Vagina (tissue), 2 donors: ENCODE measurements around the gene PLEKHD1. TPM values are rescaled to one million over a fixed set of nuclear protein-coding genes. Genes with fewer than 3 reads are reported as not detected.
"Not testable (repeated sequence)": the region's sequence is repeated elsewhere in the genome, so short reads cannot be mapped to it uniquely, and the experiment has no call there.

Source experiments
- DNase-seq, 2 donors: peaks; one replicate each; pipeline ENCODE4 v3.0.0-alpha.2; 2017; ENCODE audit errors: extremely low spot score in 2 of 2
- H3K27ac ChIP-seq: fragments of 200-600 bp; sonication (generic); one replicate; pipeline ENCODE4 v1.5.1; 2019
- H3K27me3 ChIP-seq: fragments of 200-600 bp; sonication (generic); one replicate; pipeline ENCODE4 v1.5.1; 2019
- H3K36me3 ChIP-seq, 2 donors: fragments of 200-600 bp; sonication (generic); one replicate each; pipeline ENCODE4 v1.5.1; 2017 to 2019
- H3K4me1 ChIP-seq: fragments of 200-600 bp; sonication (generic); one replicate; pipeline ENCODE4 v1.5.1; 2019
- H3K4me3 ChIP-seq, 2 donors: fragments of 200-600 bp; sonication (generic); 1 replicate in 1 of 2; 2 replicates in 1 of 2; pipeline ENCODE4 v1.5.1; 2016 to 2019
- H3K9me3 ChIP-seq: fragments of 200-600 bp; sonication (generic); one replicate; pipeline ENCODE4 v1.5.1; 2019
- POLR2A ChIP-seq, 2 donors: fragments of 450-650 bp; IDR thresholded peaks; one replicate each; pipeline ENCODE4 v1.6.1; 2017; ENCODE audit warnings: antibody characterized with exemption in 2 of 2, mild to moderate bottlenecking in 2 of 2, moderate library complexity in 2 of 2
- POLR2AphosphoS5 ChIP-seq, 2 donors: sonication (generic); formaldehyde crosslinking; IDR thresholded peaks; one replicate each; pipeline ENCODE4 v1.9.0; 2017; ENCODE audit warnings: antibody characterized with exemption in 2 of 2, mild to moderate bottlenecking in 2 of 2, low read depth in 1 of 2; ENCODE audit not compliant: insufficient read depth in 1 of 2
- intact Hi-C: fragments of 100-400 bp; cut with DNase I; formaldehyde crosslinking; loops from one replicate; pipeline ENCODE4 v1.15.1; 2023
- total RNA-seq: library from RNA; depleted of rRNA; stranded (reverse); fragments of >200 nt; gene quantifications from one replicate; pipeline ENCODE4 v1.2.3, GENCODE V29; 2016
- TF ChIP-seq, protein P1 (sequence below), 3 experiments: fragments of 450-650 bp in 2 of 3; fragments of 200-600 bp in 1 of 3; sonication (generic) in 1 of 3; IDR thresholded peaks; one replicate each; pipeline ENCODE4 v1.5.1; 2017 to 2019; ENCODE audit warnings: antibody characterized with exemption in 3 of 3, mild to moderate bottlenecking in 2 of 3, moderate library complexity in 2 of 3

Gene PLEKHD1
- total RNA-seq, 1 donor from 2014 or later: not detected

GRCh38 chr14:69493038-69493437 is 8.5 kb downstream of the PLEKHD1 start:
- Histone ChIP-seq H3K36me3 (no peaks in the 10 kb centered on the region), H3K9me3 (no peaks in the 10 kb centered on the region), H3K4me3 (no peak overlapping the region), H3K27me3 (no peaks in the 10 kb centered on the region), H3K27ac (no peak overlapping the region), H3K4me1 (no peaks in the 10 kb centered on the region)
- intact Hi-C loops: no loop called here
- TF ChIP-seq POLR2A (IDR thresholded peaks at IDR 0.05) (no peak), POLR2AphosphoS5 (IDR thresholded peaks at IDR 0.05; ENCODE audit: insufficient read depth in 1 of 2, low read depth in 1 of 2) (no peak)
- TF ChIP-seq, protein P1, sequence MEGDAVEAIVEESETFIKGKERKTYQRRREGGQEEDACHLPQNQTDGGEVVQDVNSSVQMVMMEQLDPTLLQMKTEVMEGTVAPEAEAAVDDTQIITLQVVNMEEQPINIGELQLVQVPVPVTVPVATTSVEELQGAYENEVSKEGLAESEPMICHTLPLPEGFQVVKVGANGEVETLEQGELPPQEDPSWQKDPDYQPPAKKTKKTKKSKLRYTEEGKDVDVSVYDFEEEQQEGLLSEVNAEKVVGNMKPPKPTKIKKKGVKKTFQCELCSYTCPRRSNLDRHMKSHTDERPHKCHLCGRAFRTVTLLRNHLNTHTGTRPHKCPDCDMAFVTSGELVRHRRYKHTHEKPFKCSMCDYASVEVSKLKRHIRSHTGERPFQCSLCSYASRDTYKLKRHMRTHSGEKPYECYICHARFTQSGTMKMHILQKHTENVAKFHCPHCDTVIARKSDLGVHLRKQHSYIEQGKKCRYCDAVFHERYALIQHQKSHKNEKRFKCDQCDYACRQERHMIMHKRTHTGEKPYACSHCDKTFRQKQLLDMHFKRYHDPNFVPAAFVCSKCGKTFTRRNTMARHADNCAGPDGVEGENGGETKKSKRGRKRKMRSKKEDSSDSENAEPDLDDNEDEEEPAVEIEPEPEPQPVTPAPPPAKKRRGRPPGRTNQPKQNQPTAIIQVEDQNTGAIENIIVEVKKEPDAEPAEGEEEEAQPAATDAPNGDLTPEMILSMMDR (IDR thresholded peaks at IDR 0.05): no peak
- no peak for DNase-seq

DNA sequence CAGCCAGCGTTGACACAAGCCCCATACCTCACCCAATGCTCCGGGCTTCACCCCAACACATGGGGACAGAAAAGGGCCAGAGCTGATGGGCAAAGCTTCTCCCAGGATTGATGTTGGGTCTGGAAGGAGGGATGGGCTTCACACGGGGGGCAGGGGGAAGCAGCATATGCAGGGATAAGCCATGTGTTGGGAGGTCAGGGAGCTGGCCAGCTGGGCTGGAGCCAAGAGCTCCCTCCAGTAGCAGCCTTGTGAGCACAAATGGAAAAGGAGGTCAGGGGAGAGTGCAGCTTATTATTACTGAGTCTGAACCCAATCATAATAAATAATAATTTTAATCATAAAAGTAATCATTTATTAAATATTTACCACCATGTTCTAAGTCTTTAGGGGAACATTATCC is 9.3 kb downstream of the PLEKHD1 start:
- no peak overlapping the region for H3K4me3 ChIP-seq
- H3K27me3 ChIP-seq: no peaks in the 10 kb centered on the region
- no peak for DNase-seq
- no peaks in the 10 kb centered on the region for H3K9me3 ChIP-seq
- TF ChIP-seq POLR2AphosphoS5 (IDR thresholded peaks at IDR 0.05; ENCODE audit: insufficient read depth in 1 of 2, low read depth in 1 of 2) (no peak), POLR2A (IDR thresholded peaks at IDR 0.05) (no peak)
- TF ChIP-seq, protein P1 (IDR thresholded peaks at IDR 0.05): no peak
- intact Hi-C loops: no loop called here
- no peak overlapping the region for H3K27ac ChIP-seq
- H3K4me1 ChIP-seq: no peaks in the 10 kb centered on the region
- H3K36me3 ChIP-seq: no peaks in the 10 kb centered on the region

- H3K36me3 ChIP-seq: no peaks in the 10 kb centered on the region
- intact Hi-C loops: no loop called here
- no peaks in the 10 kb centered on the region for H3K9me3 ChIP-seq
- H3K4me3 ChIP-seq: no peak overlapping the region
- H3K27ac ChIP-seq: no peak overlapping the region
- no peak for TF ChIP-seq POLR2A (IDR thresholded peaks at IDR 0.05)
- TF ChIP-seq, protein P1 (IDR thresholded peaks at IDR 0.05): no peak
- TF ChIP-seq POLR2AphosphoS5 (IDR thresholded peaks at IDR 0.05; ENCODE audit: insufficient read depth in 1 of 2, low read depth in 1 of 2): no peak
- no peaks in the 10 kb centered on the region for H3K27me3 ChIP-seq
- H3K4me1 ChIP-seq: no peaks in the 10 kb centered on the region
- DNase-seq: no peak
These were observed 10.9 kb downstream of the PLEKHD1 start for GRCh38 chr14:69495341-69495921.

GRCh38 chr14:69497866-69498265 is 13.3 kb downstream of the PLEKHD1 start:
- H3K36me3 ChIP-seq, intact Hi-C loops, DNase-seq, H3K9me3 ChIP-seq, H3K4me3 ChIP-seq, H3K4me1 ChIP-seq, H3K27ac ChIP-seq, H3K27me3 ChIP-seq: not testable (repeated sequence)

- H3K4me1 ChIP-seq, intact Hi-C loops, H3K36me3 ChIP-seq, DNase-seq, H3K9me3 ChIP-seq, H3K27ac ChIP-seq, H3K4me3 ChIP-seq, H3K27me3 ChIP-seq: not testable (repeated sequence)
These were observed 13.8 kb downstream of the PLEKHD1 start for GRCh38 chr14:69498286-69498685.

GRCh38 chr14:69499436-69499835 is 14.9 kb downstream of the PLEKHD1 start:
- no peak for DNase-seq
- intact Hi-C loops: no loop called here
- H3K27me3 ChIP-seq: no peaks in the 10 kb centered on the region
- no peak overlapping the region for H3K27ac ChIP-seq
- H3K36me3 ChIP-seq: no peaks in the 10 kb centered on the region
- no peak overlapping the region for H3K4me3 ChIP-seq
- TF ChIP-seq POLR2A (IDR thresholded peaks at IDR 0.05) (no peak), POLR2AphosphoS5 (IDR thresholded peaks at IDR 0.05; ENCODE audit: insufficient read depth in 1 of 2, low read depth in 1 of 2) (no peak)
- TF ChIP-seq, protein P1 (IDR thresholded peaks at IDR 0.05): no peak
- H3K4me1 ChIP-seq: peaks cover 7% of the 10 kb centered on the region
- no peaks in the 10 kb centered on the region for H3K9me3 ChIP-seq
